AG04450 (cell line): ENCODE results near the gene FASTKD3. TPM values are rescaled to one million over a fixed set of nuclear protein-coding genes. Genes with fewer than 3 reads are reported as not detected.
"Not testable (repeated sequence)": the region's sequence is repeated elsewhere in the genome, so short reads cannot be mapped to it uniquely, and the experiment has no call there.

Experiments
- CTCF ChIA-PET: fragments of 300-600, 350-600 bp; formaldehyde crosslinking; extraction: SDS; loops from one replicate; lab custom pipeline; 2022; ENCODE audit warnings: antibody characterized with exemption, inconsistent platforms; lab: Charles Lee
- POLR2A ChIA-PET: fragments of 350-600 bp; formaldehyde crosslinking; extraction: SDS; loops from one replicate; lab custom pipeline; 2021; ENCODE audit warnings: antibody characterized with exemption, inconsistent platforms; lab: Yijun Ruan, JAX
- DNase-seq: peaks from one replicate; pipeline ENCODE4 v3.0.0-alpha.2; 2011; ENCODE audit warnings: low read depth, low spot score
- H3K27ac ChIP-seq: one replicate; pipeline ENCODE4 v1.5.1; 2012; ENCODE audit warnings: low read depth, low read length, control low read depth
- H3K27me3 ChIP-seq: one replicate; pipeline ENCODE4 v1.6.0; 2012; ENCODE audit warnings: low read length; ENCODE audit not compliant: control insufficient read depth, insufficient read depth
- H3K4me3 ChIP-seq: 2 replicates; pipeline ENCODE4 v1.5.1; 2011; ENCODE audit warnings: mild to moderate bottlenecking, low read depth, low read length, control low read depth
- H3K9me3 ChIP-seq: 2 replicates; pipeline ENCODE4 v1.5.1; 2012; ENCODE audit warnings: low read length; ENCODE audit not compliant: control insufficient read depth, insufficient read depth
- polyA minus RNA-seq: library from RNA; depleted of rRNA, polyadenylated mRNA; stranded (reverse); fragments of >200 nt; gene quantifications from 2 replicates; pipeline ENCODE4 v1.2.3, GENCODE V29; 2011; rRNA and poly(A)+ RNA removed
- polyA plus RNA-seq: library from polyadenylated mRNA; depleted of rRNA; stranded (reverse); fragments of >200 nt; gene quantifications from 2 replicates; pipeline ENCODE4 v1.2.3, GENCODE V29; 2011; rRNA removed
- TF ChIP-seq, protein P1 (sequence below): IDR thresholded peaks from 2 replicates; pipeline ENCODE4 v1.5.1; 2011; ENCODE audit warnings: low read depth, low read length, control low read depth, inconsistent platforms

The FASTKD3 gene, protein sequence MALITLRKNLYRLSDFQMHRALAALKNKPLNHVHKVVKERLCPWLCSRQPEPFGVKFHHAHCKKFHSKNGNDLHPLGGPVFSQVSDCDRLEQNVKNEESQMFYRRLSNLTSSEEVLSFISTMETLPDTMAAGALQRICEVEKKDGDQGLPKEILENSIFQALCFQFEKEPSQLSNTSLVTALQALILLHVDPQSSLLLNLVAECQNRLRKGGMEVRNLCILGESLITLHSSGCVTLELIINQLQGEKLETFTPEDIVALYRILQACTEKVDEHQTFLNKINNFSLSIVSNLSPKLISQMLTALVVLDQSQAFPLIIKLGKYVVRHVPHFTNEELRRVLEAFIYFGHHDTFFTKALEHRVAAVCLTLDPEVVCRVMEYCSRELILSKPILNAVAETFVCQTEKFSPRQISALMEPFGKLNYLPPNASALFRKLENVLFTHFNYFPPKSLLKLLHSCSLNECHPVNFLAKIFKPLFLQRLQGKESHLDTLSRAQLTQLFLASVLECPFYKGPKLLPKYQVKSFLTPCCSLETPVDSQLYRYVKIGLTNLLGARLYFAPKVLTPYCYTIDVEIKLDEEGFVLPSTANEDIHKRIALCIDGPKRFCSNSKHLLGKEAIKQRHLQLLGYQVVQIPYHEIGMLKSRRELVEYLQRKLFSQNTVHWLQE
- polyA plus RNA-seq (9.2 and 12.8 TPM in 2 replicates), polyA minus RNA-seq (3.6 and 7.6 TPM in 2 replicates)

DNA sequence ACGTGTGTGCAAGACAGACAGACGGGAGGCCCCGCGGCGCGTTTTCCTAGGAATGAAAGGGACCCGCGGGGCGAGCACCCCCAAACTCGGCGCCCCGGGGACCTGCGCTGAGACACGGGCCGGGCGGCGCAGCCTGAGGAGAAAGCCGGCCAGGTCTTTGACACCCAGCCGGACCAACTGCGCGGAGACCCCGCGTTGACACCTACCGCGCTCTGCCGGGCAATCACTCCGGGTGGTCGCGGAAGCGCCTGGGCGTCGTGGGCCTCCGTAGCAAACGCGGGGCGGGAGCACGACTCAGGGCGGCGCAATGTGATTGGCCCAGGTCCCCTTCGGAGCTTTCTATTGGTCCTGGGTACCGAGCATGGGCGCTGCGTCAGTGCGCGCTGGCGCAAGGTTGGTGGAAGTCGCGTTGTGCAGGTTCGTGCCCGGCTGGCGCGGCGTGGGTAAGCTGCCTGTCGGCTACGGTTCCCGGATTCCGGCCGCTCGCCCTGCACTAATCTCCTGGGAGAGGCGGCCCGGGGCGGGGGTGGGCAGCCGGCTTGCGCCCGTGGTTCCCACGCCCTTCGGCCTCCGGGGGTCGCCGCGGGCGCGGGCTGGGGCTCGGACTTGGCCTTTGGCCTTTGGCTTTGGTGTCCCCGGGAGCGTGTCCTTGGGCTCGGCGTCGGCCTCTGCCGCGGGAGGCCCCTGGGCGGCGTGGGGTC, at the start of gene FASTKD3, which contains the start of gene MTRR:
Gene FASTKD3, minus strand, starts transcription at position 259 of the 701 bp plus-strand sequence. CDS start 948 bp downstream, outside the sequence.
Gene MTRR, plus strand, starts transcription at position 376 of the 701 bp plus-strand sequence. CDS start 1,647 bp downstream, outside the sequence.
- H3K9me3 ChIP-seq: peaks cover 3% of the 10 kb centered on the region; the same call in 1 of the 2 replicates
- TF ChIP-seq, protein P1, sequence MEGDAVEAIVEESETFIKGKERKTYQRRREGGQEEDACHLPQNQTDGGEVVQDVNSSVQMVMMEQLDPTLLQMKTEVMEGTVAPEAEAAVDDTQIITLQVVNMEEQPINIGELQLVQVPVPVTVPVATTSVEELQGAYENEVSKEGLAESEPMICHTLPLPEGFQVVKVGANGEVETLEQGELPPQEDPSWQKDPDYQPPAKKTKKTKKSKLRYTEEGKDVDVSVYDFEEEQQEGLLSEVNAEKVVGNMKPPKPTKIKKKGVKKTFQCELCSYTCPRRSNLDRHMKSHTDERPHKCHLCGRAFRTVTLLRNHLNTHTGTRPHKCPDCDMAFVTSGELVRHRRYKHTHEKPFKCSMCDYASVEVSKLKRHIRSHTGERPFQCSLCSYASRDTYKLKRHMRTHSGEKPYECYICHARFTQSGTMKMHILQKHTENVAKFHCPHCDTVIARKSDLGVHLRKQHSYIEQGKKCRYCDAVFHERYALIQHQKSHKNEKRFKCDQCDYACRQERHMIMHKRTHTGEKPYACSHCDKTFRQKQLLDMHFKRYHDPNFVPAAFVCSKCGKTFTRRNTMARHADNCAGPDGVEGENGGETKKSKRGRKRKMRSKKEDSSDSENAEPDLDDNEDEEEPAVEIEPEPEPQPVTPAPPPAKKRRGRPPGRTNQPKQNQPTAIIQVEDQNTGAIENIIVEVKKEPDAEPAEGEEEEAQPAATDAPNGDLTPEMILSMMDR: no peak
- peak; percentile 81 for DNase-seq
- no peaks in the 10 kb centered on the region for H3K27me3 ChIP-seq
- ChIA-PET CTCF (interaction anchor here (1.0 to 12.9 kb wide), 4 partner anchors 8 to 53 kb away, joined by 3 to 102 read pairs (median 3); partner anchors contain the start of gene CFAP90), POLR2A (interaction anchor here (1.0 kb wide), 2 partner anchors 18 kb away, joined by 3 to 5 read pairs; partner anchors contain the start of gene CFAP90)
- H3K4me3 ChIP-seq: peak within 1 kb of the TSS; percentile 85
- no peak within 1 kb of the TSS for H3K27ac ChIP-seq

DNA sequence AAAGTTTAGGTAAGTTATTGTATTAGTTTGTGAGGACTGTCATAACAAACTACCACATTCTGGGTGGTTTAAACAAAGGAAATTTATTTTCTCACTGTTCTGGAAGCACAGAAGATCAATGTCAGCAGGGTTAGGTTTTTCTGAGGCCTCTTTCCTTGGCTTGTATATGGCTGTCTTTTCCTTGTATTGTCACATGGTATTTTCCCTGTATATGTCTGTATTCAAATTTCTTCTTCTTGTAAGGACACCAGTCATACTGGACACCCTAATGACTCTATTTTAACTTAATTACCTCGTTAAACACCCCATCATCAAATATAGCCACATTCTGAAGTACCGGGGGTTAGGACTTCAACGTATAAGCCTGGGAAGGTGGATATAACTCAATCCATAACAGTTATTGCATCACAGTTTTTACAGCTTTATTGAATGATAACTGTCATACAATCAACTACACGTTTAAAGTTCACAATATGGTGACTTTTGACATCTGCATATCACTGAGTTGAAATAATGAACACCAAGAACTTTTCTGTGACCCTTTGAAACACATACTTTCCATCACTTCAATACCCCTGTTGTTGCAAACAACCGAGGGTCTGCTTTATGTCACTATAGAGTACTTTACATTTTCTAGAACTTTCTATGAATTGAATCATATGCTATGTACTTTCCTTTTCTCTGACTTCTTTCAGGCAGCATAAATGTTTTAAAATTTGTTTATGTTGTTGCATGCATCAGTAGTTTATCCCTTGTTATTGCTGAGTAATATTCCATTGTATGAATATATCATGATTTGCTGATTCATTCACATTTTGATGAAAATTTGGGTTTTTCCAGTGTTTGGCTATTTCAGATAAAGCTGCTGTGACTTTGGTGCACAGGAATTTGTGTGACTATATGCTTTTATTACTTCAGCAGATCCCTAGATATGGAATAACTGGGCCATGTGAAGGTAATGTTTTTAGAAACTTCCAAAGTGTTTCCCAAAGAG, 48.6 kb upstream of the FASTKD3 start:
- POLR2A ChIA-PET: no interaction called here
- Histone ChIP-seq H3K4me3 (no peak overlapping the region), H3K9me3 (peaks cover under 1% of the 10 kb centered on the region), H3K27ac (no peak overlapping the region), H3K27me3 (no peaks in the 10 kb centered on the region)
- no peak for DNase-seq
- CTCF ChIA-PET: interaction anchor here (0.8 to 1.7 kb wide), 4 partner anchors 11 to 31 kb away, joined by 3 to 10 read pairs (median 4); no protein-coding TSS in a partner anchor
- TF ChIP-seq, protein P1: no peak

DNA sequence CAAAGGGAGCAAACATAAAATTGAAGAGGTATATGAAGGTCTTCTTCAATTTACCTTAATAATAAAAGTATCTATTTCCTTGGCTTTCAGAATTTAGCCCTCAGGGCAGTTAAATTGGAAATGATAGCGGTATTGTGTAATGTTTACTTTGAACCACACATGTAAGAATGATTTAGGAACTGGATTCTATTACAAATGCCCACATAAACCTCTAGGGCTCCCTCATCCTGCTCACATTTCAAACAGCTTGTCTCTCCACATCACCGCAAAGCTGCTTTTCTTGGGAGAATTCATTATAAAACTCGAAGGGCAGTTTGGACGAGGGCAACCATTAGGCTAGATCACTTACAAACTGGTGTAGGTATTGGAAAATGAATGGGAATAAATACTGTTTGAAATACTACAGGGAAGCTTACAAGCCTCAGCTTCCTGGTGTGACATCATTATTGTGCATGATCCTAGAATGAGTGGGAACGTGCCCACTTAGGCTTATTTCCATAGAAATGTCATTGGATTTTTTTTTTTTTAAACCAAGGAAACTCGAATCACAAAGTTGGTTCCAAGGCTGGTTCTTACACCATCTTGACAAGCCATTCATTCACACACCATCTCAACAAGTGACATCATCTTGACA, 47.5 kb upstream of the FASTKD3 start:
- TF ChIP-seq, protein P1: no peak
- Histone ChIP-seq H3K27me3 (no peaks in the 10 kb centered on the region), H3K9me3 (peaks cover 8% of the 10 kb centered on the region), H3K4me3 (no peak overlapping the region), H3K27ac (no peak overlapping the region)
- ChIA-PET CTCF (interaction anchor here (1.2 kb wide), 1 partner anchor 20 kb away, joined by 5 read pairs; no protein-coding TSS in a partner anchor), POLR2A (no interaction called here)
- DNase-seq: no peak

DNA sequence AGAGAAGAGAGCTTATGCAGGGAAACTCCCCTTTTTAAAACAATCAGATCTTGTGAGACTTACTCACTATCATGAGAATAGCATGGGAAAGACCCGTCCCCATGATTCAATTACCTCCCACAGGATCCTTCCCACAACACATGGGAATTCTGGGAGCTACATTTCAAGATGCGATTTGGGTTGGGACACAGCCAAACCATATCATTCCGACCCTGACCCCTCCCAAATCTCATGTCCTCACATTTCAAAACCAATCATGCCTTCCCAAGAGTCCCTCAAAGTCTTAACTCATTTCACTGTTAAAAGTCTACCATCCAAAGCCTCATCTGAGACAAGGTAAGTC, 42.6 kb upstream of the FASTKD3 start:
- H3K9me3 ChIP-seq, POLR2A ChIA-PET, CTCF ChIA-PET, H3K4me3 ChIP-seq, H3K27ac ChIP-seq, DNase-seq, H3K27me3 ChIP-seq: not testable (repeated sequence)
